HEK293 (cell line): Measurements from ENCODE around the gene NXN.

Experiments used
- BCL11B ChIP-seq: fragments of 450-650 bp; formaldehyde crosslinking; IDR thresholded peaks from 2 replicates; pipeline ENCODE4 v1.5.1; 2016; ENCODE audit warnings: low read depth, missing biosample characterization, missing genetic modification characterization
- EGR2 ChIP-seq: fragments of 450-650 bp; formaldehyde crosslinking; IDR thresholded peaks from 2 replicates; pipeline ENCODE4 v1.5.1; 2016; ENCODE audit warnings: low read depth, missing biosample characterization, missing genetic modification characterization
- GLIS2 ChIP-seq: fragments of 450-650 bp; formaldehyde crosslinking; IDR thresholded peaks from 2 replicates; pipeline ENCODE4 v1.5.1; 2016; ENCODE audit warnings: missing biosample characterization, missing genetic modification characterization
- MYNN ChIP-seq: fragments of 450-650 bp; formaldehyde crosslinking; IDR thresholded peaks from 2 replicates; pipeline ENCODE4 v1.5.1; 2016; ENCODE audit warnings: missing biosample characterization, missing genetic modification characterization, borderline replicate concordance
- YY2 ChIP-seq: fragments of 450-650 bp; formaldehyde crosslinking; IDR thresholded peaks from 2 replicates; pipeline ENCODE4 v1.5.1; 2016; ENCODE audit warnings: missing biosample characterization, missing genetic modification characterization
- ZNF341 ChIP-seq: fragments of 450-650 bp; formaldehyde crosslinking; IDR thresholded peaks from 2 replicates; pipeline ENCODE4; 2016; ENCODE audit warnings: low read depth, missing biosample characterization, missing genetic modification characterization
- ZNF596 ChIP-seq: fragments of 450-650 bp; IDR thresholded peaks from 2 replicates; pipeline ENCODE4 v1.5.0; 2018; ENCODE audit warnings: missing biosample characterization, mild to moderate bottlenecking, missing genetic modification characterization, moderate library complexity
- ZNF600 ChIP-seq: fragments of 450-650 bp; formaldehyde crosslinking; IDR thresholded peaks from 2 replicates; pipeline ENCODE4 v1.5.1; 2016; ENCODE audit warnings: missing biosample characterization, missing genetic modification characterization
- ZNF654 ChIP-seq: fragments of 450-650 bp; formaldehyde crosslinking; IDR thresholded peaks from 2 replicates; pipeline ENCODE4 v1.5.1; 2016; ENCODE audit warnings: low read depth, missing biosample characterization, missing genetic modification characterization
- ZNF677 ChIP-seq: fragments of 450-650 bp; IDR thresholded peaks from 2 replicates; pipeline ENCODE4 v1.5.0; 2018; ENCODE audit warnings: missing biosample characterization, mild to moderate bottlenecking, missing genetic modification characterization, moderate library complexity
- ZNF76 ChIP-seq: fragments of 450-650 bp; formaldehyde crosslinking; IDR thresholded peaks from 2 replicates; pipeline ENCODE4; 2016; ENCODE audit warnings: low read depth, missing biosample characterization, missing genetic modification characterization, borderline replicate concordance
- ZNF830 ChIP-seq: fragments of 450-650 bp; IDR thresholded peaks from 2 replicates; pipeline ENCODE4 v1.5.0; 2018; ENCODE audit warnings: missing biosample characterization, missing genetic modification characterization, low read depth, mild to moderate bottlenecking, moderate library complexity
- TF ChIP-seq, protein P1 (sequence below): fragments of 450-650 bp; formaldehyde crosslinking; IDR thresholded peaks from 2 replicates; pipeline ENCODE4 v1.5.1; 2016; ENCODE audit warnings: missing biosample characterization, missing genetic modification characterization, low read depth
- TF ChIP-seq, protein P2 (sequence below): fragments of 450-650 bp; formaldehyde crosslinking; IDR thresholded peaks from 2 replicates; pipeline ENCODE4 v1.5.1; 2017; ENCODE audit warnings: missing biosample characterization, missing genetic modification characterization
- TF ChIP-seq, protein P3 (sequence below): fragments of 450-650 bp; formaldehyde crosslinking; IDR thresholded peaks from 2 replicates; pipeline ENCODE4 v1.5.1; 2016; ENCODE audit warnings: missing biosample characterization, missing genetic modification characterization
- TF ChIP-seq, protein P4 (sequence below): fragments of 450-650 bp; formaldehyde crosslinking; IDR thresholded peaks from 2 replicates; pipeline ENCODE4 v1.5.1; 2016; ENCODE audit warnings: missing biosample characterization, missing genetic modification characterization
- TF ChIP-seq, protein P5 (sequence below): fragments of 450-650 bp; formaldehyde crosslinking; conservative IDR thresholded peaks from 2 replicates; pipeline ENCODE4 v1.5.1; 2016; ENCODE audit warnings: low read depth, missing biosample characterization, missing genetic modification characterization
- TF ChIP-seq, protein P6 (sequence below): fragments of 450-650 bp; IDR thresholded peaks from 2 replicates; pipeline ENCODE4 v1.5.1; 2018; ENCODE audit warnings: missing biosample characterization, missing genetic modification characterization
- TF ChIP-seq, protein P7 (sequence below): fragments of 450-650 bp; formaldehyde crosslinking; IDR thresholded peaks from 2 replicates; pipeline ENCODE4 v1.5.1; 2016; ENCODE audit warnings: missing biosample characterization, missing genetic modification characterization

NXN gene

DNA sequence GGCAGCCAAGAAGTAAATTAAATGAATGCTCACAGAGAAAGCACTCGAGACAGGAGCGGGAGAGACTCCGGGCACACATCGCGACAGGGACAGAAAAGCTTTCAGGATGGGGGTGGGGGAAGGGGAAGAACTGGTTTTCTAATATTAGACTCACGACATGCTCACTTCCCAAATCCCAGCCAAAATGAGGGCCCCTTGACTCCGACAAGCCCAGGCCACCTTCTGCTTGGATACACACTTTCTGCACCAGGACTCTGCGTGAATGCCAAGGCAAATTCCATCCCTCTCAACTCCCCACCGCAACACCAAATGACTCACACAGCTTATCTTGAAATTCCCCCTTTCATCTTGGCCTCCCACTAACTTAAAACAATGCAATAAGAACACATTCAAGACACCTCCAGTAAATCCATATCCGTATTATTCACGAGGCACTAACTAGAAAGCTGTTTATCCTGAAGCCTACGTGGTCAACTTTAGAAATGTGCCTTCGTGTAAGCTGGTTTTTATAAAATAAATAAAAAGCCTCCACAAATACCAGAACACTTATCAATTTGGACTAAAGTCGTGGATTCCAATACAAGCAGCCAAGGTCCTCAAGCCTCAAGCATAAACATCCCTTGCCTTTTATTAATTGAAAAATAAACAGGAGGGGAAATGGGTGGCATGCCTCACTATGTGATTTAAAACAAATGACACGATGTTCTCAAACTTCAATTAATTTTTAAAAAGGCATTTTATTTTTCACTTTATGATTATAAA is 46.1 kb downstream of the NXN start (continued):
- TF ChIP-seq, protein P1, sequence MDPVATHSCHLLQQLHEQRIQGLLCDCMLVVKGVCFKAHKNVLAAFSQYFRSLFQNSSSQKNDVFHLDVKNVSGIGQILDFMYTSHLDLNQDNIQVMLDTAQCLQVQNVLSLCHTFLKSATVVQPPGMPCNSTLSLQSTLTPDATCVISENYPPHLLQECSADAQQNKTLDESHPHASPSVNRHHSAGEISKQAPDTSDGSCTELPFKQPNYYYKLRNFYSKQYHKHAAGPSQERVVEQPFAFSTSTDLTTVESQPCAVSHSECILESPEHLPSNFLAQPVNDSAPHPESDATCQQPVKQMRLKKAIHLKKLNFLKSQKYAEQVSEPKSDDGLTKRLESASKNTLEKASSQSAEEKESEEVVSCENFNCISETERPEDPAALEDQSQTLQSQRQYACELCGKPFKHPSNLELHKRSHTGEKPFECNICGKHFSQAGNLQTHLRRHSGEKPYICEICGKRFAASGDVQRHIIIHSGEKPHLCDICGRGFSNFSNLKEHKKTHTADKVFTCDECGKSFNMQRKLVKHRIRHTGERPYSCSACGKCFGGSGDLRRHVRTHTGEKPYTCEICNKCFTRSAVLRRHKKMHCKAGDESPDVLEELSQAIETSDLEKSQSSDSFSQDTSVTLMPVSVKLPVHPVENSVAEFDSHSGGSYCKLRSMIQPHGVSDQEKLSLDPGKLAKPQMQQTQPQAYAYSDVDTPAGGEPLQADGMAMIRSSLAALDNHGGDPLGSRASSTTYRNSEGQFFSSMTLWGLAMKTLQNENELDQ (tag by site-specific recombination): no peak
- TF ChIP-seq, protein P2, sequence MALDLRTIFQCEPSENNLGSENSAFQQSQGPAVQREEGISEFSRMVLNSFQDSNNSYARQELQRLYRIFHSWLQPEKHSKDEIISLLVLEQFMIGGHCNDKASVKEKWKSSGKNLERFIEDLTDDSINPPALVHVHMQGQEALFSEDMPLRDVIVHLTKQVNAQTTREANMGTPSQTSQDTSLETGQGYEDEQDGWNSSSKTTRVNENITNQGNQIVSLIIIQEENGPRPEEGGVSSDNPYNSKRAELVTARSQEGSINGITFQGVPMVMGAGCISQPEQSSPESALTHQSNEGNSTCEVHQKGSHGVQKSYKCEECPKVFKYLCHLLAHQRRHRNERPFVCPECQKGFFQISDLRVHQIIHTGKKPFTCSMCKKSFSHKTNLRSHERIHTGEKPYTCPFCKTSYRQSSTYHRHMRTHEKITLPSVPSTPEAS (tag by site-specific recombination): 0 out of 2 replicates have a peak, but pooled peaks have one; percentile 7
- TF ChIP-seq ZNF600 (tag by site-specific recombination) (peak; percentile 100), EGR2 (tag by site-specific recombination) (peak; percentile 98), ZNF677 (tag by site-specific recombination) (no peak), ZNF596 (tag by site-specific recombination) (no peak), ZNF654 (no peak), ZNF341 (peak; percentile 66; the same call in 1 of the 2 replicates), GLIS2 (tag by site-specific recombination) (peak; percentile 75; the same call in 1 of the 2 replicates), MYNN (tag by site-specific recombination) (no peak), ZNF830 (no peak), ZNF76 (tag by site-specific recombination) (no peak), BCL11B (tag by site-specific recombination) (no peak), YY2 (tag by site-specific recombination) (no peak)
- TF ChIP-seq, protein P3, sequence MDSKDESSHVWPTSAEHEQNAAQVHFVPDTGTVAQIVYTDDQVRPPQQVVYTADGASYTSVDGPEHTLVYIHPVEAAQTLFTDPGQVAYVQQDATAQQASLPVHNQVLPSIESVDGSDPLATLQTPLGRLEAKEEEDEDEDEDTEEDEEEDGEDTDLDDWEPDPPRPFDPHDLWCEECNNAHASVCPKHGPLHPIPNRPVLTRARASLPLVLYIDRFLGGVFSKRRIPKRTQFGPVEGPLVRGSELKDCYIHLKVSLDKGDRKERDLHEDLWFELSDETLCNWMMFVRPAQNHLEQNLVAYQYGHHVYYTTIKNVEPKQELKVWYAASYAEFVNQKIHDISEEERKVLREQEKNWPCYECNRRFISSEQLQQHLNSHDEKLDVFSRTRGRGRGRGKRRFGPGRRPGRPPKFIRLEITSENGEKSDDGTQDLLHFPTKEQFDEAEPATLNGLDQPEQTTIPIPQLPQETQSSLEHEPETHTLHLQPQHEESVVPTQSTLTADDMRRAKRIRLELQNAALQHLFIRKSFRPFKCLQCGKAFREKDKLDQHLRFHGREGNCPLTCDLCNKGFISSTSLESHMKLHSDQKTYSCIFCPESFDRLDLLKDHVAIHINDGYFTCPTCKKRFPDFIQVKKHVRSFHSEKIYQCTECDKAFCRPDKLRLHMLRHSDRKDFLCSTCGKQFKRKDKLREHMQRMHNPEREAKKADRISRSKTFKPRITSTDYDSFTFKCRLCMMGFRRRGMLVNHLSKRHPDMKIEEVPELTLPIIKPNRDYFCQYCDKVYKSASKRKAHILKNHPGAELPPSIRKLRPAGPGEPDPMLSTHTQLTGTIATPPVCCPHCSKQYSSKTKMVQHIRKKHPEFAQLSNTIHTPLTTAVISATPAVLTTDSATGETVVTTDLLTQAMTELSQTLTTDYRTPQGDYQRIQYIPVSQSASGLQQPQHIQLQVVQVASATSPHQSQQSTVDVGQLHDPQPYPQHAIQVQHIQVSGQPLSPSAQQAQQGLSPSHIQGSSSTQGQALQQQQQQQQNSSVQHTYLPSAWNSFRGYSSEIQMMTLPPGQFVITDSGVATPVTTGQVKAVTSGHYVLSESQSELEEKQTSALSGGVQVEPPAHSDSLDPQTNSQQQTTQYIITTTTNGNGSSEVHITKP (tag by site-specific recombination): peak; percentile 79
- TF ChIP-seq, protein P4, sequence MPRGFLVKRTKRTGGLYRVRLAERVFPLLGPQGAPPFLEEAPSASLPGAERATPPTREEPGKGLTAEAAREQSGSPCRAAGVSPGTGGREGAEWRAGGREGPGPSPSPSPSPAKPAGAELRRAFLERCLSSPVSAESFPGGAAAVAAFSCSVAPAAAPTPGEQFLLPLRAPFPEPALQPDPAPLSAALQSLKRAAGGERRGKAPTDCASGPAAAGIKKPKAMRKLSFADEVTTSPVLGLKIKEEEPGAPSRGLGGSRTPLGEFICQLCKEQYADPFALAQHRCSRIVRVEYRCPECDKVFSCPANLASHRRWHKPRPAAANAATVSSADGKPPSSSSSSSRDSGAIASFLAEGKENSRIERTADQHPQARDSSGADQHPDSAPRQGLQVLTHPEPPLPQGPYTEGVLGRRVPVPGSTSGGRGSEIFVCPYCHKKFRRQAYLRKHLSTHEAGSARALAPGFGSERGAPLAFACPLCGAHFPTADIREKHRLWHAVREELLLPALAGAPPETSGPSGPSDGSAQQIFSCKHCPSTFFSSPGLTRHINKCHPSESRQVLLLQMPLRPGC: peak; percentile 100
- TF ChIP-seq, protein P5, sequence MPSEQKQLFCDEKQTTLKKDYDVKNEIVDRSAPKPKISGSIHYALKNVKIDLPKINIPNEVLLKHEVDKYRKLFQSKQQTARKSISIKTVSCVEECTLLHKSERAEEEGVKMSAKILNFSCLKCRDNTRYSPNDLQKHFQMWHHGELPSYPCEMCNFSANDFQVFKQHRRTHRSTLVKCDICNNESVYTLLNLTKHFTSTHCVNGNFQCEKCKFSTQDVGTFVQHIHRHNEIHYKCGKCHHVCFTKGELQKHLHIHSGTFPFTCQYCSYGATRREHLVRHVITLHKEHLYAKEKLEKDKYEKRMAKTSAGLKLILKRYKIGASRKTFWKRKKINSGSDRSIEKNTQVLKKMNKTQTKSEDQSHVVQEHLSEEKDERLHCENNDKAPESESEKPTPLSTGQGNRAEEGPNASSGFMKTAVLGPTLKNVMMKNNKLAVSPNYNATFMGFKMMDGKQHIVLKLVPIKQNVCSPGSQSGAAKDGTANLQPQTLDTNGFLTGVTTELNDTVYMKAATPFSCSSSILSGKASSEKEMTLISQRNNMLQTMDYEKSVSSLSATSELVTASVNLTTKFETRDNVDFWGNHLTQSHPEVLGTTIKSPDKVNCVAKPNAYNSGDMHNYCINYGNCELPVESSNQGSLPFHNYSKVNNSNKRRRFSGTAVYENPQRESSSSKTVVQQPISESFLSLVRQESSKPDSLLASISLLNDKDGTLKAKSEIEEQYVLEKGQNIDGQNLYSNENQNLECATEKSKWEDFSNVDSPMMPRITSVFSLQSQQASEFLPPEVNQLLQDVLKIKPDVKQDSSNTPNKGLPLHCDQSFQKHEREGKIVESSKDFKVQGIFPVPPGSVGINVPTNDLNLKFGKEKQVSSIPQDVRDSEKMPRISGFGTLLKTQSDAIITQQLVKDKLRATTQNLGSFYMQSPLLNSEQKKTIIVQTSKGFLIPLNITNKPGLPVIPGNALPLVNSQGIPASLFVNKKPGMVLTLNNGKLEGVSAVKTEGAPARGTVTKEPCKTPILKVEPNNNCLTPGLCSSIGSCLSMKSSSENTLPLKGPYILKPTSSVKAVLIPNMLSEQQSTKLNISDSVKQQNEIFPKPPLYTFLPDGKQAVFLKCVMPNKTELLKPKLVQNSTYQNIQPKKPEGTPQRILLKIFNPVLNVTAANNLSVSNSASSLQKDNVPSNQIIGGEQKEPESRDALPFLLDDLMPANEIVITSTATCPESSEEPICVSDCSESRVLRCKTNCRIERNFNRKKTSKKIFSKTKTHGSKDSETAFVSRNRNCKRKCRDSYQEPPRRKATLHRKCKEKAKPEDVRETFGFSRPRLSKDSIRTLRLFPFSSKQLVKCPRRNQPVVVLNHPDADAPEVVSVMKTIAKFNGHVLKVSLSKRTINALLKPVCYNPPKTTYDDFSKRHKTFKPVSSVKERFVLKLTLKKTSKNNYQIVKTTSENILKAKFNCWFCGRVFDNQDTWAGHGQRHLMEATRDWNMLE (tag by site-specific recombination): peak; percentile 51; the same call in 1 of the 2 replicates
- TF ChIP-seq, protein P6, sequence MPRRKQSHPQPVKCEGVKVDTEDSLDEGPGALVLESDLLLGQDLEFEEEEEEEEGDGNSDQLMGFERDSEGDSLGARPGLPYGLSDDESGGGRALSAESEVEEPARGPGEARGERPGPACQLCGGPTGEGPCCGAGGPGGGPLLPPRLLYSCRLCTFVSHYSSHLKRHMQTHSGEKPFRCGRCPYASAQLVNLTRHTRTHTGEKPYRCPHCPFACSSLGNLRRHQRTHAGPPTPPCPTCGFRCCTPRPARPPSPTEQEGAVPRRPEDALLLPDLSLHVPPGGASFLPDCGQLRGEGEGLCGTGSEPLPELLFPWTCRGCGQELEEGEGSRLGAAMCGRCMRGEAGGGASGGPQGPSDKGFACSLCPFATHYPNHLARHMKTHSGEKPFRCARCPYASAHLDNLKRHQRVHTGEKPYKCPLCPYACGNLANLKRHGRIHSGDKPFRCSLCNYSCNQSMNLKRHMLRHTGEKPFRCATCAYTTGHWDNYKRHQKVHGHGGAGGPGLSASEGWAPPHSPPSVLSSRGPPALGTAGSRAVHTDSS: no peak
- TF ChIP-seq, protein P7, sequence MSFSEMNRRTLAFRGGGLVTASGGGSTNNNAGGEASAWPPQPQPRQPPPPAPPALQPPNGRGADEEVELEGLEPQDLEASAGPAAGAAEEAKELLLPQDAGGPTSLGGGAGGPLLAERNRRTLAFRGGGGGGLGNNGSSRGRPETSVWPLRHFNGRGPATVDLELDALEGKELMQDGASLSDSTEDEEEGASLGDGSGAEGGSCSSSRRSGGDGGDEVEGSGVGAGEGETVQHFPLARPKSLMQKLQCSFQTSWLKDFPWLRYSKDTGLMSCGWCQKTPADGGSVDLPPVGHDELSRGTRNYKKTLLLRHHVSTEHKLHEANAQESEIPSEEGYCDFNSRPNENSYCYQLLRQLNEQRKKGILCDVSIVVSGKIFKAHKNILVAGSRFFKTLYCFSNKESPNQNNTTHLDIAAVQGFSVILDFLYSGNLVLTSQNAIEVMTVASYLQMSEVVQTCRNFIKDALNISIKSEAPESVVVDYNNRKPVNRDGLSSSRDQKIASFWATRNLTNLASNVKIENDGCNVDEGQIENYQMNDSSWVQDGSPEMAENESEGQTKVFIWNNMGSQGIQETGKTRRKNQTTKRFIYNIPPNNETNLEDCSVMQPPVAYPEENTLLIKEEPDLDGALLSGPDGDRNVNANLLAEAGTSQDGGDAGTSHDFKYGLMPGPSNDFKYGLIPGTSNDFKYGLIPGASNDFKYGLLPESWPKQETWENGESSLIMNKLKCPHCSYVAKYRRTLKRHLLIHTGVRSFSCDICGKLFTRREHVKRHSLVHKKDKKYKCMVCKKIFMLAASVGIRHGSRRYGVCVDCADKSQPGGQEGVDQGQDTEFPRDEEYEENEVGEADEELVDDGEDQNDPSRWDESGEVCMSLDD (tag by site-specific recombination): peak; percentile 51
